Measurements from ENCODE around the gene LAPTM4A. TPM values are rescaled to one million over a fixed set of nuclear protein-coding genes. Genes with fewer than 3 reads are reported as not detected.

LAPTM4A gene
- total and polyA plus RNA-seq, 10 of the 15 experiments (the other 5 are each of a cell fraction or from before 2014, with no cell fraction given) = 17.8 to 107 (median 45.8) TPM

GRCh38 chr2:20061940-20062339 lies 10.5 kb upstream of the LAPTM4A start:
- no peaks in the 10 kb centered on the region; a peak in 1 of 4 replicates for H3K27me3 ChIP-seq (replicated peaks in 1 of 2; ENCODE audit: control insufficient read depth in 2 of 2, insufficient read depth in 2 of 2, low read length in 1 of 2)
- H3K9ac ChIP-seq (ENCODE audit: control insufficient read depth, insufficient read depth, low read length) = no peak overlapping the region
- ATAC-seq (no peak), FAIRE-seq (no peak), DNase-seq (ENCODE audit: low read depth, low spot score) (no peak)
- ChIA-PET POLR2A (interaction anchor here (0.6 to 3.1 kb wide), 3 partner anchors 9 to 74 kb away, joined by 4 to 17 read pairs (median 10); partner anchors contain the start of gene LAPTM4A), CTCF (interaction anchor here (0.9 to 1.5 kb wide), 2 partner anchors 9 to 29 kb away, joined by 3 to 4 read pairs; no protein-coding TSS in a partner anchor), SMC1A (ENCODE audit: uncharacterized antibody, unreplicated experiment) (interaction anchor here (1.2 to 3.5 kb wide), 3 partner anchors 12 to 47 kb away, joined by 3 to 10 read pairs (median 7); no protein-coding TSS in a partner anchor), RAD21 (ENCODE audit: unreplicated experiment) (interaction anchor here (1.0 kb wide), 1 partner anchor 47 kb away, joined by 5 read pairs; no protein-coding TSS in a partner anchor)
- TF ChIP-seq JUND (IDR thresholded peaks at IDR 0.05; ENCODE audit: low read depth, low read length) (no peak), ATF3 (IDR thresholded peaks at IDR 0.05; ENCODE audit: borderline replicate concordance, extremely low read depth, low read depth, low read length) (no peak), BHLHE40 (IDR thresholded peaks at IDR 0.05; ENCODE audit: borderline replicate concordance in 1 of 2, low read depth in 2 of 2, low read length in 1 of 2) (no peak), ZNF24 (IDR thresholded peaks at IDR 0.05) (no peak), SMAD5 (IDR thresholded peaks at IDR 0.05; ENCODE audit: low read depth) (no peak), PML (IDR thresholded peaks at IDR 0.05; ENCODE audit: low read length) (no peak), POLR2A (IDR thresholded peaks at IDR 0.05; ENCODE audit: low read depth, low read length) (no peak), ZNF274 (IDR thresholded peaks at IDR 0.05; ENCODE audit: insufficient read depth, insufficient read length) (no peak), HDGF (IDR thresholded peaks at IDR 0.05) (no peak), TCF7 (IDR thresholded peaks at IDR 0.05; ENCODE audit: borderline replicate concordance) (no peak), EP300 (IDR thresholded peaks at IDR 0.05; ENCODE audit: borderline replicate concordance in 1 of 2, control insufficient read depth in 1 of 2, low read depth in 2 of 2, low read length in 2 of 2) (no peak), HDAC6 (IDR thresholded peaks at IDR 0.05; ENCODE audit: unreplicated experiment) (no peak), MEF2B (IDR thresholded peaks at IDR 0.05; ENCODE audit: partially characterized antibody, poor library complexity, severe bottlenecking) (no peak), CBX3 (IDR thresholded peaks at IDR 0.05; ENCODE audit: borderline replicate concordance, low read depth) (no peak), SMARCA5 (IDR thresholded peaks at IDR 0.05) (no peak), PBX3 (IDR thresholded peaks at IDR 0.05; ENCODE audit: insufficient replicate concordance, low read depth, low read length) (no peak), TAF1 (IDR thresholded peaks at IDR 0.05; ENCODE audit: borderline replicate concordance, low read depth, low read length) (no peak), CHD1 (IDR thresholded peaks at IDR 0.05; ENCODE audit: low read depth, low read length) (no peak), NKRF (conservative IDR thresholded peaks at IDR 0.05) (no peak)
- TF ChIP-seq, protein P1, sequence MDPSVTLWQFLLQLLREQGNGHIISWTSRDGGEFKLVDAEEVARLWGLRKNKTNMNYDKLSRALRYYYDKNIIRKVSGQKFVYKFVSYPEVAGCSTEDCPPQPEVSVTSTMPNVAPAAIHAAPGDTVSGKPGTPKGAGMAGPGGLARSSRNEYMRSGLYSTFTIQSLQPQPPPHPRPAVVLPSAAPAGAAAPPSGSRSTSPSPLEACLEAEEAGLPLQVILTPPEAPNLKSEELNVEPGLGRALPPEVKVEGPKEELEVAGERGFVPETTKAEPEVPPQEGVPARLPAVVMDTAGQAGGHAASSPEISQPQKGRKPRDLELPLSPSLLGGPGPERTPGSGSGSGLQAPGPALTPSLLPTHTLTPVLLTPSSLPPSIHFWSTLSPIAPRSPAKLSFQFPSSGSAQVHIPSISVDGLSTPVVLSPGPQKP (IDR thresholded peaks at IDR 0.05; ENCODE audit: low read depth, low read length) = no peak
- no peak overlapping the region for H3K4me3 ChIP-seq
- no TSS peak for BruUV-seq (replicated peaks)
- 62% methylated on average over 5 of the region's 5 CpGs for WGBS (ENCODE audit: insufficient coverage, insufficient replicate concordance, low lambda C conversion rate, missing lambda C conversion rate)
- H3K79me2 ChIP-seq (ENCODE audit: control insufficient read depth, insufficient read depth, low read length) = no peaks in the 10 kb centered on the region
- in situ Hi-C loops (cut with MboI) = no loop called here
- no peak overlapping the region for H3K27ac ChIP-seq (ENCODE audit: control insufficient read depth, insufficient read depth)
- H4K20me1 ChIP-seq (ENCODE audit: control insufficient read depth, insufficient read depth) = no peaks in the 10 kb centered on the region
- no peaks in the 10 kb centered on the region; the same call in 2 of the 3 replicates for H3K9me3 ChIP-seq (replicated peaks; ENCODE audit: control insufficient read depth, insufficient read depth, low read length)
- no peaks in the 10 kb centered on the region for H3K4me1 ChIP-seq (ENCODE audit: control insufficient read depth, insufficient read depth, low read length)
- H3K36me3 ChIP-seq (ENCODE audit: control insufficient read depth in 2 of 2, insufficient read depth in 2 of 2, low read length in 1 of 2) = no peaks in the 10 kb centered on the region
- H2AFZ ChIP-seq (ENCODE audit: control insufficient read depth, low read depth, low read length) = no peak overlapping the region
- intact Hi-C loops (cut with micrococcal nuclease; ENCODE audit: unreplicated experiment) = no loop called here
- no peak overlapping the region for H3K4me2 ChIP-seq (ENCODE audit: control insufficient read depth, insufficient read depth)
